Psoas muscle (tissue), 8 donors: ENCODE measurements around the gene NEAT1. TPM values are rescaled to one million over a fixed set of nuclear protein-coding genes. Genes with fewer than 3 reads are reported as not detected.

Experiments
- ATAC-seq, 4 donors: fragments of 200-7000 bp; cut with Tn5 transposase; one replicate each; pipeline ENCODE4 v1.9.1; 2020; ENCODE audit warnings: moderate library complexity in 3 of 4, mild to moderate bottlenecking in 2 of 4
- DNase-seq, 2 donors: peaks; one replicate each; pipeline ENCODE4 v3.0.0-alpha.2; 2020
- H3K27ac ChIP-seq: fragments of 200-600 bp; one replicate; pipeline ENCODE4 v1.8.0; 2022
- H3K27me3 ChIP-seq, 3 donors: fragments of 200-600 bp in 1 of 3; one replicate each; pipeline versions ENCODE4 v1.6.1 to v1.8.0; 2013 to 2022; ENCODE audit warnings: low read length in 2 of 3, mild to moderate bottlenecking in 2 of 3, moderate library complexity in 1 of 3; ENCODE audit not compliant: insufficient read depth in 3 of 3
- H3K36me3 ChIP-seq, 2 donors: fragments of 200-600 bp in 1 of 2; one replicate each; pipeline versions ENCODE4 v1.6.1 to v1.8.0; 2013 to 2022; ENCODE audit warnings: low read depth in 1 of 2, mild to moderate bottlenecking in 1 of 2, moderate library complexity in 1 of 2; ENCODE audit not compliant: insufficient read depth in 1 of 2
- H3K4me1 ChIP-seq: fragments of 200-600 bp; one replicate; pipeline ENCODE4 v1.8.0; 2022
- H3K4me3 ChIP-seq: fragments of 200-600 bp; one replicate; pipeline ENCODE4 v1.8.0; 2022; ENCODE audit warnings: mild to moderate bottlenecking
- H3K9me3 ChIP-seq: fragments of 200-600 bp; one replicate; pipeline ENCODE4 v1.8.0; 2022
- WGBS, 3 donors: extraction: QIAGEN DNeasy Blood & Tissue Kit; methylation state at CpG; one replicate each; pipeline versions ENCODE4 v1.1.6 to v1.1.7; 2013; 5-methylcytosine and 5-hydroxymethylcytosine counted together
- intact Hi-C, 2 donors: fragments of 100-400 bp; cut with DNase I; formaldehyde crosslinking; loops; one replicate each; pipeline versions ENCODE4 v1.11.0 to v1.14.2; 2022
- polyA plus RNA-seq, 3 donors: library from polyadenylated mRNA; stranded (reverse); fragments of 200-250 nt; gene quantifications; one replicate each; pipeline ENCODE4 v1.2.3, GENCODE V29; 2013
- total RNA-seq, 4 donors: library from RNA; stranded (reverse); fragmentation: NEBNext Ultra II Directional in 2 of 4; extraction: Animal tissue kit (Norgen Biotek cat#: 25700) in 2 of 4; gene quantifications; one replicate each; pipeline versions ENCODE4 v1.2.1 to v1.2.4, GENCODE V29; 2021 to 2023
- TF ChIP-seq, protein P1 (sequence below): fragments of 200-600 bp; IDR thresholded peaks from one replicate; pipeline ENCODE4 v1.8.0; 2022; ENCODE audit warnings: antibody characterized with exemption
- donor health status: healthy with polysubstance abuse.
- donor health status: DM: no; HTN: no; CAD: no; lungs with moderate emphysema.
- donor health status: Bipolar disorder and iron deficiency.
- donor health status: healthy.
- donor health status: DM: yes; HTN: yes; CAD: no.
- donor health status: DM: no; HTN: no; CAD: no.
- donor health status: DM: no; HTN: no; CAD: no.
- donor health status: DM: yes; HTN: yes; CAD: no.

The NEAT1 gene
- total and polyA plus RNA-seq, 7 donors, result 474 to 1,759 (median 716) TPM

DNA sequence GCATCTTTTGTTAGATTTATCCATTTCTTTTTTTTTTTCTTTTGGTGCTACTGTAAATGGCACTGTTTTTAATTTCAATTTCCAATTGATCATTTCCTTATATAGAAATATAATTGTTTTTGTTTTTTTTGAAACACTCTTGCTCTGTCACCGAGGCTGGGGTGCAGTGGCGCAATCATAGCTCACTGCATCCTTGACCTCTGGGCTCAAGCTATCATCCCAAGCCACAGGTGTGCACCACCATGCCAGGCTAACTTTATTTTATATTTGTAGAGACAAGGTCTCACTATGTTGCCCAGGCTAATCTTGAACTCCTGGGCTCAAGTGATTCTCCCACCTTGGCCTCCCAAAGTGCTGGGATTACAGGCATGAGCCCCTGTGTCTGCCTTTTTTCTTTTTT lies 19.8 kb upstream of the NEAT1 start:
- intact Hi-C loops, result no loop called here
- H3K4me1 ChIP-seq, result no peaks in the 10 kb centered on the region
- peak overlapping the region; percentile 46 for H3K27ac ChIP-seq
- 82 to 86% (median 85%) methylated on average over 2 of the region's 2 CpGs for WGBS, 3 donors
- no peaks in the 10 kb centered on the region for H3K27me3 ChIP-seq
- ATAC-seq (no peak), DNase-seq (no peak)
- no peaks in the 10 kb centered on the region for H3K9me3 ChIP-seq
- TF ChIP-seq, protein P1, sequence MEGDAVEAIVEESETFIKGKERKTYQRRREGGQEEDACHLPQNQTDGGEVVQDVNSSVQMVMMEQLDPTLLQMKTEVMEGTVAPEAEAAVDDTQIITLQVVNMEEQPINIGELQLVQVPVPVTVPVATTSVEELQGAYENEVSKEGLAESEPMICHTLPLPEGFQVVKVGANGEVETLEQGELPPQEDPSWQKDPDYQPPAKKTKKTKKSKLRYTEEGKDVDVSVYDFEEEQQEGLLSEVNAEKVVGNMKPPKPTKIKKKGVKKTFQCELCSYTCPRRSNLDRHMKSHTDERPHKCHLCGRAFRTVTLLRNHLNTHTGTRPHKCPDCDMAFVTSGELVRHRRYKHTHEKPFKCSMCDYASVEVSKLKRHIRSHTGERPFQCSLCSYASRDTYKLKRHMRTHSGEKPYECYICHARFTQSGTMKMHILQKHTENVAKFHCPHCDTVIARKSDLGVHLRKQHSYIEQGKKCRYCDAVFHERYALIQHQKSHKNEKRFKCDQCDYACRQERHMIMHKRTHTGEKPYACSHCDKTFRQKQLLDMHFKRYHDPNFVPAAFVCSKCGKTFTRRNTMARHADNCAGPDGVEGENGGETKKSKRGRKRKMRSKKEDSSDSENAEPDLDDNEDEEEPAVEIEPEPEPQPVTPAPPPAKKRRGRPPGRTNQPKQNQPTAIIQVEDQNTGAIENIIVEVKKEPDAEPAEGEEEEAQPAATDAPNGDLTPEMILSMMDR, result no peak
- peaks cover 2 to 86% of the 10 kb centered on the region in 2 donors for H3K36me3 ChIP-seq
- no peak overlapping the region for H3K4me3 ChIP-seq

DNA sequence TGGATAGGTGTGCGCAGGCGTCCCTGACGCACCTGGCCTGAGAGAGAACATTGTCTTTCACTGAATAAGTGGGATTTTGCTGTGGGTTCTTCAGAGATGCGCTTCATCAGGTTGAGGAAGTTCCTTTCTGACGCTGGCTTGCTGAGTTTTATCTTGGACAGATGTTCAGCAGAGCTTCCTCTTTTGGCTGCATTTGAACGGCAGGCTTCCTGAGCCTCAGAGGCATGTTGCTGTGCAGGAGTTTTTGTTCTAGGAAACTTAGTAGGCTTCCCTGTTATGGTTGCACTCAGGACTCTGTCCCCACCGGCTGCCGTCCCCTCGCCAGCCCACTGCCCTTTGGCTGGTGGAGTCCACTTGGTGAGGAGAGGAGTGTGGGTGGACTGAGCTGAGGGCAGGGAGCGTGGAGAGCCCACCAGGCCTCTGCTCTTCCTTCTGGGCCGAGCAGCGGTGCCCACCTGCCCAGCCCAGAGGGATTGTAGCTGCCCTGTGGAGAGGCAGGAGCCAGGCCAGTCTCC lies 18.9 kb upstream of the NEAT1 start:
- WGBS, 3 donors, result 75 to 82% (median 82%) methylated on average over 12 of the region's 12 CpGs

GRCh38 chr11:65404210-65404609 lies 18.4 kb upstream of the NEAT1 start:
- ATAC-seq, result peak in 2 of 4 donors; percentile 5 to 11
- Histone ChIP-seq H3K4me3 (no peak overlapping the region), H3K4me1 (no peaks in the 10 kb centered on the region), H3K27ac (peak overlapping the region; percentile 46), H3K27me3 (no peaks in the 10 kb centered on the region), H3K9me3 (no peaks in the 10 kb centered on the region), H3K36me3 (peaks cover 2 to 86% of the 10 kb centered on the region in 2 donors)
- TF ChIP-seq, protein P1, result no peak
- WGBS, 3 donors, result 62 to 79% (median 76%) methylated on average over 12 to 13 of the region's 13 CpGs
- DNase-seq, result no peak
- intact Hi-C loops, result no loop called here

More for the DNA sequence above, 18.9 kb upstream of the NEAT1 start:
- no peak for DNase-seq
- TF ChIP-seq, protein P1, result no peak
- H3K36me3 ChIP-seq, result peaks cover 2 to 86% of the 10 kb centered on the region in 2 donors
- H3K9me3 ChIP-seq, result no peaks in the 10 kb centered on the region
- H3K27ac ChIP-seq, result peak overlapping the region; percentile 46
- H3K27me3 ChIP-seq, result no peaks in the 10 kb centered on the region
- intact Hi-C loops, result no loop called here
- no peaks in the 10 kb centered on the region for H3K4me1 ChIP-seq
- ATAC-seq, result peak in 2 of 4 donors; percentile 11 to 23
- H3K4me3 ChIP-seq, result no peak overlapping the region

DNA sequence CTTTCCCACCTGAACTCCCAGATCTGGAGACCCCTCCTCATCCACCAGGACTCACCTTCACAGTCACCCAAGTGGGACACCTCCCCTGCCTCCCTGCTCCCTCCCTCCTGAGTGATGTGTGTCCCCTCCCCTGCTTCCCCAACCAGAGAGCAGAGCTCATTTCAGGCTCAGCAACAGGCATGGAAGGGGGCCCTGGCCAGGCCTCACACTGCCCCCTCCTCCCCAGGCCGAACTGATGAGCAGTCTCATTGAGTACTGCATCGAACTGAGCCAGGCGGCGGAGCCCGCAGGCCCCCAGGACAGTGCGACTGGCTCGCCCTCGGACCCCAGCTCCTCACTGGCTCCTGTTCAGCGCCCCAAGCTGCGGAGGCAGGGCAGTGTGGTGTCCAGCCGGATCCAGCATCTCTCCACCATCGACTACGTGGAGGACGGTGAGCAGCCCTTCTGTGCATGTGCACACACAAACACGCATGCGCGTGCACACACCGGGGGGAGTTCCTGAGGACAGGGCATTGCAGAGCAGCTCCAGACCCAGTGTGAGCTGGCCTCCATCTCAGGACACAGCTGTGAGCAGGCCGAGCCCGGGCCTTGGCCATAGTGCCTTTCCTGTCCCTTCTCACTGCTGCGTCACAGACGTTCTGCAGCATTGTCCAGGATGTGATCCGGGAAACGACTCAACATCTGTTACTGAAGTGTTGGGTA lies 17.8 kb upstream of the NEAT1 start:
- no peak for DNase-seq

More for the DNA sequence above, 17.8 kb upstream of the NEAT1 start:
- H3K36me3 ChIP-seq, result peaks cover 2 to 86% of the 10 kb centered on the region in 2 donors
- WGBS, 3 donors, result 86 to 88% (median 86%) methylated on average over 24 of the region's 24 CpGs
- H3K9me3 ChIP-seq, result no peaks in the 10 kb centered on the region
- H3K4me1 ChIP-seq, result no peaks in the 10 kb centered on the region
- TF ChIP-seq, protein P1, result no peak
- H3K27ac ChIP-seq, result peak overlapping the region; percentile 23
- intact Hi-C loops, result no loop called here
- ATAC-seq, result peak in 3 of 4 donors; percentile 35 to 51 (median 47)
- no peak overlapping the region for H3K4me3 ChIP-seq
- no peaks in the 10 kb centered on the region for H3K27me3 ChIP-seq
